ENCODE measurements around the gene PPM1A. TPM values are rescaled to one million over a fixed set of nuclear protein-coding genes. Genes with fewer than 3 reads are reported as not detected.

Gene PPM1A
- total and polyA plus RNA-seq, 2 of the 8 experiments (the other 6 are each of a cell fraction or from before 2014, with no cell fraction given): 14.0 to 51.2 TPM

DNA sequence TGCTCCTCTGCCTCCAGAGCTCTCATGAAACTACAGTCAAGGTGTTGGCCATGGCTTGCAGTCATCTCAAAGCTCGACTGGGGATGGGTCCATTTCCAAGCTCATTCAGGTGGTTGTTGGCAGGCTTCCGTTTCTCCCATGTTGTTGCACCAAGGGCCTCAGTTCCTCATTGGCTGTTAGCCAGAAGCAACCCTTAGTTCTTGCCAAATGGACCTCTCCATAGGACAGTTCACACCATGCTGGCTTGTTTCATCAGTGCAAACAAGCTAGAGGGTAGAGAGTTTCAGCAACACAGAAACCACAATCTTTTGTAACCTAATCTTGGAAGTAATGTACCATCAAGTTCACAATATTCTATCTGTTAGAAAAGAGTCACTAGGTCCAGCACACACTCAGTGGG is 22.7 kb upstream of the PPM1A start:
- Histone ChIP-seq H2BK15ac (ENCODE audit: low read length) (no peak overlapping the region), H3K79me1 (ENCODE audit: low read depth, low read length) (no peaks in the 10 kb centered on the region), H2BK5ac (ENCODE audit: low read depth, low read length) (no peak overlapping the region), H4K20me1 (replicated peaks in 1 of 2; ENCODE audit: control insufficient read depth in 1 of 2, insufficient read depth in 2 of 2, low read length in 2 of 2) (no peaks in the 10 kb centered on the region), H3K56ac (replicated peaks; ENCODE audit: insufficient read length, low read depth, low read length) (no peak overlapping the region), H3K79me2 (ENCODE audit: control insufficient read depth in 1 of 2, insufficient read depth in 2 of 2, low read length in 2 of 2) (no peaks in the 10 kb centered on the region), H3K4me2 (ENCODE audit: insufficient read depth in 1 of 2, low read depth in 2 of 2, low read length in 2 of 2) (no peak overlapping the region), H2BK120ac (replicated peaks; ENCODE audit: low read depth, low read length) (no peak overlapping the region), H3K14ac (ENCODE audit: insufficient read length) (no peak overlapping the region), H3K4me3 (ENCODE audit: extremely low read depth in 1 of 4, insufficient read depth in 2 of 4, low read depth in 3 of 4, low read length in 4 of 4) (no peak overlapping the region), H3K36me3 (ENCODE audit: control insufficient read depth in 2 of 4, insufficient read depth in 4 of 4, low read length in 3 of 4) (no peaks in the 10 kb centered on the region), H3K27me3 (replicated peaks in 1 of 4; ENCODE audit: control insufficient read depth in 3 of 4, extremely low read depth in 1 of 4, insufficient read depth in 3 of 4, low read length in 3 of 4) (no peaks in the 10 kb centered on the region; a peak in 1 of 7 replicates), H2AFZ (ENCODE audit: low read length) (no peak overlapping the region), H4K5ac (ENCODE audit: insufficient read length, low read depth, low read length) (no peak overlapping the region), H4K91ac (replicated peaks; ENCODE audit: insufficient read length, low read length) (no peak overlapping the region), H4K8ac (ENCODE audit: extremely low read depth, insufficient read depth, low read length) (no peak overlapping the region), H3K27ac (ENCODE audit: low read depth, low read length) (no peak overlapping the region), H3K23ac (ENCODE audit: insufficient read length) (no peak overlapping the region), H3K9ac (replicated peaks in 1 of 4; ENCODE audit: extremely low read depth in 1 of 4, low read depth in 3 of 4, low read length in 3 of 4) (no peak overlapping the region), H2AK5ac (ENCODE audit: low read depth, low read length) (no peak overlapping the region), H2BK12ac (ENCODE audit: low read depth, low read length) (no peak overlapping the region), H3K4me1 (replicated peaks in 1 of 4; ENCODE audit: control insufficient read depth in 3 of 4, insufficient read depth in 4 of 4, low read length in 3 of 4) (no peaks in the 10 kb centered on the region), H2BK20ac (ENCODE audit: low read length) (no peak overlapping the region), H3K4ac (replicated peaks; ENCODE audit: insufficient read length, low read depth, low read length) (no peak overlapping the region), H3K23me2 (ENCODE audit: low read depth, low read length) (no peaks in the 10 kb centered on the region), H3K9me3 (ENCODE audit: insufficient read depth in 2 of 2, low read depth in 1 of 2, low read length in 1 of 2) (no peaks in the 10 kb centered on the region), H3K18ac (ENCODE audit: extremely low read depth, low read length) (no peak overlapping the region)
- ChIA-PET POLR2A (ENCODE audit: partially characterized antibody) (interaction anchor here (1.2 kb wide), 1 partner anchor 30 kb away, joined by 3 read pairs; no protein-coding TSS in a partner anchor), CTCF (ENCODE audit: partially characterized antibody) (interaction anchor here (0.6 kb wide), 1 partner anchor 29 kb away, joined by 3 read pairs; no protein-coding TSS in a partner anchor)
- no peak for DNase-seq (ENCODE audit: low read depth in 1 of 2, low spot score in 2 of 2)
- no peak for FAIRE-seq
- no peak for TF ChIP-seq CEBPB (IDR thresholded peaks at IDR 0.05; ENCODE audit: low read depth, low read length)
- TF ChIP-seq NRF1 (IDR thresholded peaks at IDR 0.05; ENCODE audit: low read depth, low read length): no peak
- no peak for TF ChIP-seq SIN3A (conservative IDR thresholded peaks at IDR 0.05 in 1 of 2, IDR thresholded peaks at IDR 0.05 in 1 of 2; ENCODE audit: low read depth in 1 of 2, low read length in 2 of 2)
- 79% methylated on average over 2 of the region's 2 CpGs; no CpG with 5 or more reads in 1 of the 2 experiments for WGBS, 2 experiments (ENCODE audit: extremely low coverage in 1 of 2, insufficient coverage in 1 of 2, insufficient read length in 1 of 2, insufficient replicate concordance in 2 of 2, low coverage in 1 of 2, low lambda C conversion rate in 2 of 2, missing lambda C conversion rate in 1 of 2)

Measured in H1 (cell line).